HepG2 (cell line): ENCODE measurements around the gene PLVAP. TPM values are rescaled to one million over a fixed set of nuclear protein-coding genes. Genes with fewer than 3 reads are reported as not detected.

ENCODE experiments used
- BORCS8-MEF2B ChIP-seq: sonication (generic); formaldehyde crosslinking; IDR thresholded peaks from 2 replicates; pipeline ENCODE4 v1.8.0; 2022; ENCODE audit warnings: mild to moderate bottlenecking, missing genetic modification reagents
- ETV5 ChIP-seq: IDR thresholded peaks from 2 replicates; pipeline ENCODE4 v1.6.1; 2018; ENCODE audit warnings: missing biosample characterization, missing genetic modification reagents, inconsistent platforms, borderline replicate concordance
- RAD51 ChIP-seq: fragments of 450-650 bp; IDR thresholded peaks from 2 replicates; pipeline ENCODE4 v1.6.1; 2016; ENCODE audit warnings: borderline replicate concordance
- RBM39 ChIP-seq: fragments of 200-400 bp; formaldehyde crosslinking; IDR thresholded peaks from one replicate; pipeline ENCODE4 v1.6.1; 2018; ENCODE audit warnings: antibody characterized with exemption, mild to moderate bottlenecking, low read depth, low read length; ENCODE audit not compliant: poor library complexity, severe bottlenecking
- SMAD1 ChIP-seq: sonication (generic); formaldehyde crosslinking; IDR thresholded peaks from 2 replicates; pipeline ENCODE4 v1.4.0; 2020; ENCODE audit warnings: missing genetic modification reagents, low read depth, mild to moderate bottlenecking, borderline replicate concordance
- SP2 ChIP-seq: sonication (generic); formaldehyde crosslinking; IDR thresholded peaks from 2 replicates; pipeline ENCODE4 v1.5.1; 2020; ENCODE audit warnings: mild to moderate bottlenecking, missing genetic modification reagents
- ZFP36 ChIP-seq: fragments of 150-350 bp; IDR thresholded peaks from 2 replicates; pipeline ENCODE4 v1.6.1; 2018; ENCODE audit warnings: borderline replicate concordance, low read length, low read depth; ENCODE audit not compliant: partially characterized antibody
- ZNF232 ChIP-seq: sonication (generic); formaldehyde crosslinking; IDR thresholded peaks from 2 replicates; pipeline ENCODE4 v1.4.0; 2020; ENCODE audit warnings: missing genetic modification reagents, borderline replicate concordance
- ZNF564 ChIP-seq: sonication (generic); formaldehyde crosslinking; IDR thresholded peaks from 2 replicates; pipeline ENCODE4 v1.8.1; 2023; ENCODE audit warnings: mild to moderate bottlenecking, missing genetic modification reagents
- ZNF878 ChIP-seq: sonication (generic); formaldehyde crosslinking; IDR thresholded peaks from 2 replicates; pipeline ENCODE4 v1.8.1; 2023; ENCODE audit warnings: mild to moderate bottlenecking, missing genetic modification reagents, moderate library complexity
- polyA plus RNA-seq, 8 experiments: library from polyadenylated mRNA; depleted of rRNA in 3 of 8; stranded (reverse) in 7 of 8; unstranded in 1 of 8; fragments of >200 nt; fragmentation: Illumina TruSeq in 4 of 8; extraction: Trizol in 4 of 8; gene quantifications; 2 replicates each; pipeline versions ENCODE4 v1.2.1 to v1.2.3, GENCODE V29; 2011 to 2016; ENCODE audit warnings: low read depth in 4 of 8, missing spikeins in 1 of 8, mixed read lengths in 1 of 8; ENCODE audit not compliant: insufficient read depth in 1 of 8
- total RNA-seq, 5 experiments: library from RNA; depleted of rRNA; stranded (reverse); fragments of >200 nt; fragmentation: Illumina TruSeq; extraction: Trizol; gene quantifications; 2 replicates each; pipeline ENCODE4 v1.2.3, GENCODE V29; 2016; ENCODE audit warnings: low read depth in 1 of 5
- TF ChIP-seq, protein P1 (sequence below): sonication (generic); formaldehyde crosslinking; IDR thresholded peaks from 2 replicates; pipeline ENCODE4 v1.4.0; 2020; ENCODE audit warnings: mild to moderate bottlenecking, missing genetic modification reagents
- TF ChIP-seq, protein P2 (sequence below): sonication (generic); formaldehyde crosslinking; IDR thresholded peaks from 2 replicates; pipeline ENCODE4 v1.4.0; 2020; ENCODE audit warnings: mild to moderate bottlenecking, missing genetic modification reagents
- TF ChIP-seq, protein P3 (sequence below): sonication (generic); formaldehyde crosslinking; IDR thresholded peaks from 2 replicates; pipeline ENCODE4 v1.4.0; 2020; ENCODE audit warnings: missing genetic modification reagents, borderline replicate concordance
- TF ChIP-seq, protein P4 (sequence below): sonication (generic); formaldehyde crosslinking; IDR thresholded peaks from 2 replicates; pipeline ENCODE4 v1.4.0; 2020; ENCODE audit warnings: missing genetic modification reagents, borderline replicate concordance

PLVAP gene
- total and polyA plus RNA-seq, 2 of the 13 experiments (the other 11 are each of a cell fraction or from before 2014, with no cell fraction given), result 0.26 TPM; not detected in 1

DNA sequence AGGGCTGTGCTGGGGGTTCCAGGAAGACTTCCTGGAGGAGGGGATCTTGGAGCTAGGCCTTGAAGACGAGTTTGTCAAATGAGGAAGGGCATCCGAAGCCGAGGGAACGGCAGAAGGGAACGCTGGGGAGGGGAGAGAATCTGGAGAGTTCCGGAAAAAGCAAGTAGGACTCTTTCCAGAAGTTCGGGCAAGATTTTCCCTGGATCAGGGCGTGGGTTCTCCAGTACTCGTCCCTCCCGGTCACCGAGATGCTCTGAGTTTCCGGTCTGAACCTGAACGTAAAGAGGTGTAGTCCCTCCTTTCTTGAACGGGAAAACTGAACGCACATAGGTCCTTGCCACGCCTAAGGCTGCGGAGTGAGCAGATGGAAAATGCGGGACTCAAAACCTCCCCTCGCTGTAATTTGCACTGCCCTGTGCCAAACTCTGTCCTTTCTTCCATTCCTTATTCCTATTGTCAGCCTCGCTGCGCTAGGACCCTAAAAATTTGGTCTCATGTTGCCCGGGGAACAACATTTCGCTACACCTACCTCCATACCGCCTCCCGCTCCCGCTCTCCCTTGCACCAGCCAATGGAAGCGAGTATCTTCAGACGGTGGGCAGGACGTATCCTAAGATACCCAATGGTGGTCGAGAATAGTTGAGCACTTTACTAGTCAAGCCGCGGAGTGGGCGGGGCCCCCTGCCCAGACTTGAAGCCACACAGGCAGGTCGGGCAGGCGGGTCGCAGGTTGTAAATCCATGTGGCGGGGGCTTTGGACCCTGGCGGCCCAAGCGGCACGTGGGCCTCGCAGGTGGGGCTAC is 40.1 kb downstream of the PLVAP start, which contains the start of gene GTPBP3 (continued):
- TF ChIP-seq, protein P1, sequence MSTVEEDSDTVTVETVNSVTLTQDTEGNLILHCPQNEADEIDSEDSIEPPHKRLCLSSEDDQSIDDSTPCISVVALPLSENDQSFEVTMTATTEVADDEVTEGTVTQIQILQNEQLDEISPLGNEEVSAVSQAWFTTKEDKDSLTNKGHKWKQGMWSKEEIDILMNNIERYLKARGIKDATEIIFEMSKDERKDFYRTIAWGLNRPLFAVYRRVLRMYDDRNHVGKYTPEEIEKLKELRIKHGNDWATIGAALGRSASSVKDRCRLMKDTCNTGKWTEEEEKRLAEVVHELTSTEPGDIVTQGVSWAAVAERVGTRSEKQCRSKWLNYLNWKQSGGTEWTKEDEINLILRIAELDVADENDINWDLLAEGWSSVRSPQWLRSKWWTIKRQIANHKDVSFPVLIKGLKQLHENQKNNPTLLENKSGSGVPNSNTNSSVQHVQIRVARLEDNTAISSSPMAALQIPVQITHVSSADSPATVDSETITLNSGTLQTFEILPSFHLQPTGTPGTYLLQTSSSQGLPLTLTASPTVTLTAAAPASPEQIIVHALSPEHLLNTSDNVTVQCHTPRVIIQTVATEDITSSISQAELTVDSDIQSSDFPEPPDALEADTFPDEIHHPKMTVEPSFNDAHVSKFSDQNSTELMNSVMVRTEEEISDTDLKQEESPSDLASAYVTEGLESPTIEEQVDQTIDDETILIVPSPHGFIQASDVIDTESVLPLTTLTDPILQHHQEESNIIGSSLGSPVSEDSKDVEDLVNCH, result no peak
- TF ChIP-seq, protein P2, sequence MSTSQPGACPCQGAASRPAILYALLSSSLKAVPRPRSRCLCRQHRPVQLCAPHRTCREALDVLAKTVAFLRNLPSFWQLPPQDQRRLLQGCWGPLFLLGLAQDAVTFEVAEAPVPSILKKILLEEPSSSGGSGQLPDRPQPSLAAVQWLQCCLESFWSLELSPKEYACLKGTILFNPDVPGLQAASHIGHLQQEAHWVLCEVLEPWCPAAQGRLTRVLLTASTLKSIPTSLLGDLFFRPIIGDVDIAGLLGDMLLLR, result peak; percentile 55; the same call in 1 of the 2 replicates
- TF ChIP-seq ZNF878 (CRISPR knock-in tag), result peak; percentile 84
- TF ChIP-seq, protein P3, sequence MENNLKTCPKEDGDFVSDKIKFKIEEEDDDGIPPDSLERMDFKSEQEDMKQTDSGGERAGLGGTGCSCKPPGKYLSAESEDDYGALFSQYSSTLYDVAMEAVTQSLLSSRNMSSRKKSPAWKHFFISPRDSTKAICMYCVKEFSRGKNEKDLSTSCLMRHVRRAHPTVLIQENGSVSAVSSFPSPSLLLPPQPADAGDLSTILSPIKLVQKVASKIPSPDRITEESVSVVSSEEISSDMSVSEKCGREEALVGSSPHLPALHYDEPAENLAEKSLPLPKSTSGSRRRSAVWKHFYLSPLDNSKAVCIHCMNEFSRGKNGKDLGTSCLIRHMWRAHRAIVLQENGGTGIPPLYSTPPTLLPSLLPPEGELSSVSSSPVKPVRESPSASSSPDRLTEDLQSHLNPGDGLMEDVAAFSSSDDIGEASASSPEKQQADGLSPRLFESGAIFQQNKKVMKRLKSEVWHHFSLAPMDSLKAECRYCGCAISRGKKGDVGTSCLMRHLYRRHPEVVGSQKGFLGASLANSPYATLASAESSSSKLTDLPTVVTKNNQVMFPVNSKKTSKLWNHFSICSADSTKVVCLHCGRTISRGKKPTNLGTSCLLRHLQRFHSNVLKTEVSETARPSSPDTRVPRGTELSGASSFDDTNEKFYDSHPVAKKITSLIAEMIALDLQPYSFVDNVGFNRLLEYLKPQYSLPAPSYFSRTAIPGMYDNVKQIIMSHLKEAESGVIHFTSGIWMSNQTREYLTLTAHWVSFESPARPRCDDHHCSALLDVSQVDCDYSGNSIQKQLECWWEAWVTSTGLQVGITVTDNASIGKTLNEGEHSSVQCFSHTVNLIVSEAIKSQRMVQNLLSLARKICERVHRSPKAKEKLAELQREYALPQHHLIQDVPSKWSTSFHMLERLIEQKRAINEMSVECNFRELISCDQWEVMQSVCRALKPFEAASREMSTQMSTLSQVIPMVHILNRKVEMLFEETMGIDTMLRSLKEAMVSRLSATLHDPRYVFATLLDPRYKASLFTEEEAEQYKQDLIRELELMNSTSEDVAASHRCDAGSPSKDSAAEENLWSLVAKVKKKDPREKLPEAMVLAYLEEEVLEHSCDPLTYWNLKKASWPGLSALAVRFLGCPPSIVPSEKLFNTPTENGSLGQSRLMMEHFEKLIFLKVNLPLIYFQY, result no peak
- TF ChIP-seq ETV5, result peak; percentile 37
- peak; percentile 97 for TF ChIP-seq SP2
- TF ChIP-seq ZNF232, result peak; percentile 31; the same call in 1 of the 2 replicates
- peak; percentile 89 for TF ChIP-seq ZNF564 (CRISPR knock-in tag)
- peak; percentile 77; the same call in 1 of the 2 replicates for TF ChIP-seq BORCS8-MEF2B (CRISPR knock-in tag)
- peak; percentile 61; the same call in 1 of the 2 replicates for TF ChIP-seq SMAD1 (CRISPR knock-in tag)
- no peak for TF ChIP-seq RBM39
- TF ChIP-seq, protein P4, sequence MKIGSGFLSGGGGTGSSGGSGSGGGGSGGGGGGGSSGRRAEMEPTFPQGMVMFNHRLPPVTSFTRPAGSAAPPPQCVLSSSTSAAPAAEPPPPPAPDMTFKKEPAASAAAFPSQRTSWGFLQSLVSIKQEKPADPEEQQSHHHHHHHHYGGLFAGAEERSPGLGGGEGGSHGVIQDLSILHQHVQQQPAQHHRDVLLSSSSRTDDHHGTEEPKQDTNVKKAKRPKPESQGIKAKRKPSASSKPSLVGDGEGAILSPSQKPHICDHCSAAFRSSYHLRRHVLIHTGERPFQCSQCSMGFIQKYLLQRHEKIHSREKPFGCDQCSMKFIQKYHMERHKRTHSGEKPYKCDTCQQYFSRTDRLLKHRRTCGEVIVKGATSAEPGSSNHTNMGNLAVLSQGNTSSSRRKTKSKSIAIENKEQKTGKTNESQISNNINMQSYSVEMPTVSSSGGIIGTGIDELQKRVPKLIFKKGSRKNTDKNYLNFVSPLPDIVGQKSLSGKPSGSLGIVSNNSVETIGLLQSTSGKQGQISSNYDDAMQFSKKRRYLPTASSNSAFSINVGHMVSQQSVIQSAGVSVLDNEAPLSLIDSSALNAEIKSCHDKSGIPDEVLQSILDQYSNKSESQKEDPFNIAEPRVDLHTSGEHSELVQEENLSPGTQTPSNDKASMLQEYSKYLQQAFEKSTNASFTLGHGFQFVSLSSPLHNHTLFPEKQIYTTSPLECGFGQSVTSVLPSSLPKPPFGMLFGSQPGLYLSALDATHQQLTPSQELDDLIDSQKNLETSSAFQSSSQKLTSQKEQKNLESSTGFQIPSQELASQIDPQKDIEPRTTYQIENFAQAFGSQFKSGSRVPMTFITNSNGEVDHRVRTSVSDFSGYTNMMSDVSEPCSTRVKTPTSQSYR (CRISPR knock-in tag), result peak; percentile 16; the same call in 1 of the 2 replicates
- peak; percentile 92 for TF ChIP-seq ZFP36
- TF ChIP-seq RAD51, result no peak
